Activated CD8-positive, alpha-beta memory T cell treated with anti-CD3 and anti-CD28 coated beads, Interleukin-2, amount 50 U/mL, for 4 hours (primary cell): ENCODE measurements around the gene FAM83C.

Experiments used
- DNase-seq: peaks from one replicate; pipeline ENCODE4 v3.0.0-alpha.2; 2020

Gene FAM83C

GRCh38 chr20:35291654-35292503, at the start of gene FAM83C:
Gene FAM83C, minus strand, starts transcription at chr20:35292425. Its CDS starts 121 bp downstream, at chr20:35292304.
- no peak for DNase-seq

GRCh38 chr20:35341366-35342028, 49.3 kb upstream of the FAM83C start:
- DNase-seq, result no peak

- DNase-seq, result no peak
These were observed 48.2 kb upstream of the FAM83C start for GRCh38 chr20:35340436-35340835.

GRCh38 chr20:35339636-35340035, 47.4 kb upstream of the FAM83C start:
- DNase-seq, result no peak

GRCh38 chr20:35339007-35339406, 46.8 kb upstream of the FAM83C start:
- DNase-seq, result no peak

GRCh38 chr20:35334311-35335101, 42.3 kb upstream of the FAM83C start:
- no peak for DNase-seq

GRCh38 chr20:35333606-35334005, 41.4 kb upstream of the FAM83C start:
- DNase-seq, result no peak

GRCh38 chr20:35332540-35333200, 40.4 kb upstream of the FAM83C start:
- DNase-seq, result no peak

- peak; percentile 22 for DNase-seq
These were observed 37.4 kb upstream of the FAM83C start for GRCh38 chr20:35329435-35330139.

- no peak for DNase-seq
These were observed 36.5 kb upstream of the FAM83C start for GRCh38 chr20:35328689-35329088.

- no peak for DNase-seq
These were observed 36.0 kb upstream of the FAM83C start for GRCh38 chr20:35328095-35328685.

GRCh38 chr20:35327074-35327976, 35.1 kb upstream of the FAM83C start:
- no peak for DNase-seq

GRCh38 chr20:35326740-35327073, 34.5 kb upstream of the FAM83C start:
- no peak for DNase-seq

GRCh38 chr20:35326021-35326739, 34.0 kb upstream of the FAM83C start:
- no peak for DNase-seq

- no peak for DNase-seq
These were observed 33.2 kb upstream of the FAM83C start for GRCh38 chr20:35325401-35325800.

- no peak for DNase-seq
These were observed 28.3 kb upstream of the FAM83C start for GRCh38 chr20:35320396-35321126.

GRCh38 chr20:35319871-35320197, 27.6 kb upstream of the FAM83C start:
- no peak for DNase-seq

- no peak for DNase-seq
These were observed 27.1 kb upstream of the FAM83C start for GRCh38 chr20:35319192-35319870.
